Activated CD8-positive, alpha-beta memory T cell treated with anti-CD3 and anti-CD28 coated beads for 48 hours (primary cell): ENCODE measurements around the gene MSTO1.
"Not testable (repeated sequence)": the region's sequence is repeated elsewhere in the genome, so short reads cannot be mapped to it uniquely, and the experiment has no call there.

Experiments used
- DNase-seq, 3 experiments: peaks; one replicate each; pipeline ENCODE4 v3.0.0-alpha.2; 2020; ENCODE audit warnings: low read depth in 2 of 3, low spot score in 2 of 3

MSTO1 gene

DNA sequence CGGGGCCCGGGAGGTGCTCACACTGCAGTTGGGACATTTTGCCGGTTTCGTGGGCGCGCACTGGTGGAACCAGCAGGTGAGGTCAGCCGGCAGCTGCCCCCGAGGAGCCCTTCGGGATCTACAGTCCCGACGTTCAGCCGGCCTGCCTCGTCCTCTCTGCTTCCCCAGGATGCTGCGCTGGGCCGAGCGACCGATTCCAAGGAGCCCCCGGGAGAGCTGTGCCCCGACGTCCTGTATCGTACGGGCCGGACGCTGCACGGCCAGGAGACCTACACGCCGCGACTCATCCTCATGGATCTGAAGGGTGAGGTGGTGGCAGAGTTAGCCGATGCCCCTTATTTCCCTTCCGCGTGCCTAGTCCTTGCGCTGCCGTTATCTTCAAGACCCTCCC is 234 bp downstream of the MSTO1 start:
- not testable (repeated sequence) for DNase-seq

DNA sequence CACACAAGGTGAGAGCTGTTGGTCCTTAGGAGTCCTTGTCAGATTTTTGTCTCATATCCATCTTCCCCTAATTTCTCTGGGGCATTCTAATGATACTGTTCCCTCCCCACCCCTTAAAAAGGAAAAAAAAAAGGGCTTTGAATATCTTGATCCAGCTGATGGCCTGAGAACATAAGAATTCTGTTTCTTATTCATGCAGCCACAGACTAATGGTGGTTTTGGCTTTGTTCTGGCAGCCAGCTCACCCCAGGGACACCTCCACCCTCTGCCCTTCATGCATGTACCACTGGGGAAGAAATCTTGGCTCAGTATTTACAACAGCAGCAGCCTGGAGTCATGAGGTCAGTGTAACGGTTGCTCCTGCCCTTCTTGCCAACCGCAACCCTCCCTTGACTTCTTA is 3.2 kb downstream of the MSTO1 start:
- DNase-seq: not testable (repeated sequence)

DNA sequence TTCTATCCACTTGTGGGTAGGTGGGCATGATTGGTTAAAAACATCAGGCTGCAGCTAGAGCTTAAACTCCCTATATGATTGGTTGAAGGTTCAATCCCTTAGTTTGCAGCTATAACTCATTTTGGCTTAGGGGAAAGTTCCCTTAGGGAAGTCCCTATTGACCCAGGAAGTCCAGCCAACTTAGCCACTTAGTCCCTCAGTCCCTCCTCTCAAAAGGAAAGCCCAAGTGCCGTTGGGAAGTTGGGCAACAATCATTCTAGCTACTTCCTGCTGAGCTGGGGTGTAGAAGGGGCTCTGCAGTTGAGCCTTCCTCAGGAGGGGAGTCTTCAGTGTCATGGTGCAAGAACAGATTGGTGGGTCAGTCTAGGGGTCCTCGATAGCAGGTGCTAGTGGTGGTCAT is 12.2 kb downstream of the MSTO1 start:
- no peak for DNase-seq

DNA sequence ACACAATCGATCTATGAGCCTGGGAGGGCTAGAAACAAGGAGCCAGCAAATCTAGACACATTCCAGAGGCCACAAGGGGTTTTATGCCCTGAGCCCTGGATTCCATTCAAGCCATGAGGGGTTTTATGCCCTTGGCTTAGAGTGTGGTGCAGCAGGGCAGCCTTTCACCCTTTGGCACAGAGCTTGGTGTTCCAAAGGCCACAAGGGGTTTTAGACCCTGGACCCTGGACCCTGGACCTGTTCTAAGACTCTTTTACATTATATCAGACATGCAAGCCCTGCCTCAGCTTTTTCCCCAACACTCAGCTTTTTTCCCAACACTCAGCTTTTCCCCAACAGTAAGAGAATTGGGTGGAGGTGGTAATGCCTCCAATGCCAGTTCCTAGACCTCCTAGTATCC is 13.3 kb downstream of the MSTO1 start:
- no peak for DNase-seq

DNA sequence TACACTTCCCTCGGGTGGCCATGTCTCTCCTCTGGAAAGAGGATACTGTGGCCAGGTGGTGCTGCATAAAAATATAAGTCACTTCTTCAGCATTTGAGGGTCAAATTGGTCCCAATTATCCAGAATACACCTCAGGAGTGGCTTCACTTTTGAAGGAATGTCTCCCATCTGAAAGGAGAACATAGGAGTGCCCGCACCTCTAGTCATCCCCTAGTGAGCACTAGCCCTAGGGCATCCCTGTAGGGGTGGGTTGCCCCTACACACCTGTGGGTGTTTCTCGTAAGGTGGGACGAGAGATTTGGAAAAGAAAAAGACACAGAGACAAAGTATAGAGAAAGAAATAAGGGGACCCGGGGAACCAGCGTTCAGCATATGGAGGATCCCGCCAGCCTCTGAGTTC is 16.4 kb downstream of the MSTO1 start:
- DNase-seq: not testable (repeated sequence)

DNA sequence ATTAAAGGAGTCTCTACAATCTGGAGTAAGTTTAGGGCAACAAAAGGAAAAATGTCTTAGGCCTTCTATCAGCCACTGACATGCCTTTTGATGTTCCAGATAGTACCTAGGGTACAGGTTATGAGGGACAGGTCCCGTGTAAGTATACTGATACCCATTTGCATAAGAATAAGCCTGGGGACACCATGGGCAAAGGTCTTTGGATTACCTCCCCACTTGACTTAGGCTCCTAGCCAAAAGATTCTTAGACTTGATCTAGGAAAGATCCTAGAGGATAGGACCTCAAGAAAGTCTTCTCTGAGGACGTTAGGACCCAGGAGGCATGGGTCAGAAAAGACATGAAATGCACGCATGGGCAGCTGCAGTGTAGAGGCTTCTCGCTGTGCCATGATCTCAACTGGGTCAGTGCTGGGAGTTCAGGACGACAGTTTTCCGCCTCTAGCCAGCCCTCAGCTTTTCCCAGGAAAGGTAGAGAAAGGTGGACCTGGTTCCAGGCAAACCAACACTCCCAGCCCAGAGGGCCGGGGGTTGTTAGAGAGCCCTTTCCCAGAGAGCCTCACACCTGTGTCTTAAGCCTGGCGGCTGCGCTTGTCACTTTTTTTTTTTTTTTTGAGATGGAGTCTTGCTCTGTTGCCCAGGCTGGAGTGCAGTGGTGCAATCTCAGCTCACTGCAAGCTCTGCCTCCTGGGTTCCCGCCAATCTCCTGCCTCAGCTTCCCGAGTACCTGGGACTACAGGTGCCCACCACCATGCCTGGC is 26.6 kb downstream of the MSTO1 start:
- DNase-seq: no peak

DNA sequence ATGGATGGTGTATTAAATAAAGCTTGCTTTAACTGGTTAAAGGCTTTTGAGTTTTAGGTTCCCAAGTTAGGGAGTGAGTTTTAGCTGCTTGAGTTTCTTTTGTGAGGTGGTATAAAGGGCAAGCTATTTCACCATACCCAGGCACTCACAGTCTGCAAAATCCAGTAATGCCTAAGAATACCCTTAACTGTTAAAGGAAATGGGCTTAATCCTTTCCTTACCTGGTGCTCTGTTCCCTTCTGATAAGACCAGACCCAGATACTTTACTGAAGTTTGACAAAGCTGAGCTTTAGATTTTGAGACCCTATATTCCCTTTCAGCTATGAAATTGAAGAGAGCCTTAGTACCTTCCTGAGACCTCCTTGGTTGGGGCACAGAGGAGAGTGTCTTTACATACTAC is 30.3 kb downstream of the MSTO1 start:
- no peak for DNase-seq

DNA sequence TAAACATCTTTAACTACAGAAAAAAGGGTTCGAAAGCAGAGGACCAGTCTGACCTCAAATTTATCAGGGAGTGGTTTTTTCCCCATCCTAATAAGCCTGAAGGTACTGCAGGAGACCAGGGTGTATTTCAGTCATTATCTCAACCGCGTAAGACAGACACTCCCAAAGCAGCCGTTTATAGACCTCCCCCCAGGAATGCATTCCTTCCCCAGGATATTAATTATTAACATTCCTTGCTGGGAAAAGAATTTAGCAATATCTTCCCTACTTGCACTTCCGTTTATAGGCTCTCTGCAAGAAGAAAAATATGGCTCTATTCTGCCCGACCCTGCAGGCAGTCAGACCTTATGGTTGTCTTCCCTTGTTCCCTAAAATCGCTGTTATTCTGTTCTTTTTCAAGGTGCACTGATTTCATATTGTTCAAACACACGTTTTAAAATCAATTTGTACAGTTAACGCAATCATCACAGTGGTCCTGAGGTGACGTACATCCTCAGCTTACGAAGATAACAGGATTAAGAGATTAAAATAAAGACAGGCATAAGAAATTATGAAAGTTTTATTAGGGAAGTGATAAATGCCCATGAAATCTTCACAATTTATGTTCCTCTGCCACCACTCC is 32.7 kb downstream of the MSTO1 start:
- not testable (repeated sequence) for DNase-seq

DNA sequence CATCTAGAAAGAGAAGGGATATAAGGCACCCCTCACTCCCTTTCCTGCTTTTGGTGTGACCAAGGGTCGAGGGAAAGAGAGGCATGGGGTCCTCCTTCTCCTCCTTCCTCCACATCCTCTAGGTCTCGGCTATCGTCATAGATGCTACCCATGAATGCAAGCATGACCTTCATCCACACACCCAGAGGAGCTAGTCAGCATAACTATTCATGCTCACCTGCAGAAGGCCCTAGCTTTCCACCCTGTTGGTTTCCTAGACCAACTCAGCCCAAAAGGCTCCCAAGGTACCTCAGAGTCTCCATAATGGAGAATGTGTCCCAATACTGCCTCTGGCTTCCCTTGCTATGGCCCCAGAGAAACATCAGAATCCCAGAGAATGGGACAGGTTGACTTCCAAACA is 33.2 kb downstream of the MSTO1 start:
- no peak for DNase-seq

DNA sequence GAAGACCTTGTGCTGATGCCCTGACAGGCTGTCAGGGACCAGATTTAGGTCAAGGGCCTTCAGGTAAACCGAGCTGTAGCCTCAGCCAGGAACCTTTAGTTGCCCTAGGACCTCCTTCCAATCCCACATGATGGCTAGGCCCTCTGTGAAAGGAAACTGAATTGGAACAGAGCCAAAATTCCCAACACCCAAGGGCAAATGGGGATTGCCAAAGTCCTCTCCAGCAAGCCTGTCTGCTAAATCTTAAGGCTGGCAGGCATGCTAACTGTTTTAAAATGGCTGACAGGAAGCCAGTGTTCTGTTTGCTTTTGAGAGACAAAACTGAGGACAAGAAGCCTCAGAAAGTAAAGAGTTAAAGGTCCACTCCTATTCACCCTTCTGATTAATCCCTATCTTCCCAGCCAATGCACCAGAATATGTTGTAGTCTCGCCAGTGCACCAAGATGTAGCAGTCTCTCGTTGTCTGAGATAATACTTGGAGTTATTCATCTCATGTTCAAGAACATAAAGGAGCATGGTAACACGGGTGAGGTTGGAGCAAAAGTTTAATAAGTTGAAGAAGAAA is 35.1 kb downstream of the MSTO1 start:
- DNase-seq: no peak

DNA sequence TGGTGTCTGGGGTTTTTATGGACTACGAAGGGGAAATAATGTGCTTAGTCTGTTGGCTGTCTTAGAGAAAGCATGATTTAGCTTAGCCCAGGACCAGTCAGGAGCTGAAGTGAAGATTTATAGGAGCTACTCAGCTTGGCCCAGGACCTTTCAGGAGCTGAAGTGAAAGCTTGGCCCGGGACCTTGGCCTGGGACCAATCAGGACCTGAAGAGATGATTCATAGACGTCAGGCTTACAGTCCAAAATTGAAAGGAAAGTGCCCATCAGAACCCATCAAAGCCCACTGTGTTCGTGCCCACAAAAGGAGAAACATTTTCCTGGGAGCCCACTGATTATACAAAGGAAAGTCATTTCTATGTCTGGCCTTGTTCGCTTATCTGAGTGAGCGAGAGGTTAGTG is 35.6 kb downstream of the MSTO1 start:
- DNase-seq: no peak

DNA sequence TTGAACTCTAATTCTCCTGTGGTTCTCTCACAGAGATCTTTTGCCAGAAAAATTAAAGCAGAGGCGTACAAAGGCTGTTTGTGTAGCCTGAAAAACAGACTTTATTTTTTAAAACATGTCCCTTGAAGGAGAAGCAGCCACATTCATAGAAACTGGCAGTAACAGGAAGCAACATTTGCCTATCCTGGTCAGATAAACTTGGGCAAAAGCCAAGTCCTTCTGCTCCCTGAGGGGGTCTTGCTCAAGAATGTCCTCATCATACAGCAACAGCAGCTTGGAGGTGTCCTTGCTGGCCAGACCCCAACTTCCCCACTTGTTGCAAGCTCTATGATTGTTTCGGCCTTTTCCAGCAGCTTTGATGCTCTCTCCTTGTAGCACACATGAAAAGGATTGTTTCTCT is 36.3 kb downstream of the MSTO1 start:
- no peak for DNase-seq

DNA sequence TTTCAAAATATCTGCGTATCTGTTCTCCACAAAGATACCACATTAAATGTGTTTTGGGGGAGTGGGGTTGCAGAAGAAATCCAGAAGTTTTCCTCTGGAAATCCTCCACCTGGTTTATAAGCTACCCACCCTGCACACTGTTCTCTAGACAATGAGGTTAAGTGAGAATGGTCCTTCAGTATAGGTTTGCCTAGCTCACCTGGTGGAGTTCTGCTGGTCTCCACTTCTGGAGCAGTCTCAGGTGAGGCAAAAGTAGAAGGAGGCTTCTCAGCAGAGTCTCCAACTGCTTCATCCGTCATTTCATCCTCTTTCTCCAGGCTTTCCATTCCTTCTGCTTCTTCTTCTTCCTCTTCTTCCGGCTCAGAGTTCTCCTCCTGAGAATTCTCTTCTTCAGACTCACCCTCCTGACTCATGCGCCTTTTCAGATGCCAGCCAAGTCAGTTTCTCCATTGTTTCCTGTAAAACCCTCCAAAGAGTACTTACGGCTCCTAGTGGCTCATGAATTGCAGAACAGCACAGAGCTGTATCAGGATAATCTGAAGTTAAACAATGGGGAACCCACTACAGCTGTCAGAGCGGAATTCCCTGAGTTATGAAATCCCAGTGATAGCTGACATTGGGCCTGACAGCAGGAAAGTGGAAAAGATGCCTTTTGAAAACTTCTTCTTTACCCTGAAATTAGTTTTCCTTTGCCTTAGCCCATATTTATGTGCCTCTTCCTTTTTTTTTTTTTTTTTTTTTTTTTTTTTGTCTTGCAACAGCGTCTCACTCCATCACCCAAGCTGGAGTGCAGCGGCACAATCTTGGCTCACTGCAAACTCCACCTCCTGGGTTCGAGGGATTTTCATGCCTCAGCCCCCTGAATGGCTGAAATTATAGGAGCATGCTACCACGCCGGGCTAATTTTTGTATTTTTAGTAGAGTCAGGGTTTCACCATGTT is 38.5 kb downstream of the MSTO1 start:
- no peak for DNase-seq

DNA sequence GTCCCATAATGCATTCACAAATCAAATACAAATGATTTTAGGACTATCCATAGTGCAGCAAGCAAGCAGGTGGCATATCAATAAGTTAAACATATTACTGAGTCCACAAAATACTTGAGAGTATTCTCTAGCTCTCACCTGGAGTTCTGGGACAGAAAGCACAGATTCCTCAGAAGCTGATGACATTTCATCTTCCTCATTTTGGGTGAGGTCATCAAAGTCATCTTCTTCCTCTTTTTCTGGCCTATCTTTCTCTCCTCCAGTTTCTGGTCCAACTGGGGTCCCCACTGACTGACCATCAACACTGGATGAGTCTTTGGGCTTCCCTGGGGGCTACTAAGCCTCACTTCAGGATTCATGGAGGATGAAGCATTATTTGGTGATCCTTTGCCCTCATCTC is 39.7 kb downstream of the MSTO1 start:
- DNase-seq: no peak

DNA sequence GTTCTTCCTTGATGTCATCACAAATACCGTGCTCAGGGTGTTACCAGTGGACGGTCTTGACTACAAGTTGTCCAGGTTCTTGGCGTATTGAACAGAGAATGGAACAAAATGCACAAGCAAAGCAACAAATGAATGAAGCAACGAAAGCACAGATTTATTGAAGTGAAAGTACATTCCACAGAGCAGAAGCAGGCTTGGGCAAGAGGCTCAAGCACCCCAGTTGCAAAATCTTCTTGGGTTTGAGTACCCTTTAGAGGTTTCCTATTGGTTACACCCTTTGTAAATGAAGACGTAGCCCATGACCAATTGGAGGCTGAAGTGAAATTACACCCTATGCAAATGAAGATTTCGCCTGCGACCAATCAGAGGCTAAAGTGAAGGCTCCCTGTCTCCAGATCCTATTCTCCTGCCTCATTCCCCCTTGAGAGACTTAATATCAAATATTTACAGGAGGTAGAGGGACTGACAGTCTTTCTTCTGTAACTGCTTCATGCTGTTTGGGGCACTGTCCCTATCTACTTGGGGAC is 40.3 kb downstream of the MSTO1 start:
- no peak for DNase-seq

DNA sequence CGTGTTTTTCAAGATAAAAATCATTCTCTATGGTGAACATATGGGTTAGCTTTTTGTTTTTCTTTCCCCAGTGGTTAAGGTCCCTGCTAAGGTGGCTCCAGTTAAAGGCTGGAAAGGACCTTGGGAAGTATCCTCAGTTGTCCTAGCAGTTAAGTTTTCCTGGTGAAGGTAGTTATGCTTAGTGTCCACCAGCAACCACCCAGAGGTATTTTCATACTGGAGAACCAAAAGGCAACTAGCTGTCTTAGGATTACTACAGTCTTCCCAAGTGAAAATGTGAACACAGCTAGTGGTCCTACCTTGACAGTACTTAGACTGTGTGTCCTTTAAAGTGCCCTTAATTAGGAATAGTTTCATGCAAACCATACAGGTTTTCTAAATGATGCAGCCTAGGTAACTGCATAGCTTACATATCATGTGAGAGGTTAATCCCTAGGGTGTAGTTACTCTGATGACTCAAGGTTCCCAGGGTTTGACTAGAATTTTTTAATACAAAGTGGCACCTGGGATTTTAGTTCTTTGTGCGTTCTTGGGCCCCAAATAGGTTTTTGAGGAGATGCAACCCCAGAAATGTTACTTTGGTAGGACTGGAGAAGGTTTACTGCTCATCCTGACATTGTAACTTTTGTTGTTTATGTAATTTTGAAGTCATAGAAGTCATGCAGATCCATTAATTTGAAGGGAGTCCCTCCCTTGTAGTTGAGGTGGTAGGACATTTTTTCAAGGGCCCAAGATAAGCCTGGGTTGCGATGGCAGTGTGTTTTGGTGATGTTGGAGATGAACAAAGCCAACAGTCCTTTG is 42.0 kb downstream of the MSTO1 start:
- DNase-seq: no peak

DNA sequence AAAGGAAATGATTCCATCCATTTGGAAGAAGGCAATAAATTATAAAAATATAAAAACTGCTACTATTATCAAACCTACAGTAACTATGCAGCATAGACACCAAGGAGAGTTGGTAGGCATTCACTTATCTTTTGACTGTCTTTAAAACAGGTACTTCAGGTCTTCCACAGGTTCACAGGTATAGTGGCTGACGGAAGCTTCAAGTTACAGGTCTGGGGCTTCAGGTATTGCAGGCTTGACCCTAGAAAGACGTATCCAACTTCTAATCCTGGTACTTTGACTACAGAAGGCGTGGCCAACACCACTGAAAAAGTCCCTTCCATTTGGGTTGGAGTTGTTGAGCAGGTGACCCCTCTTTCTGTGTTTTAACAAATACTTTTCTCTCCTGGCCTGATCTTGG is 42.9 kb downstream of the MSTO1 start:
- DNase-seq: no peak

DNA sequence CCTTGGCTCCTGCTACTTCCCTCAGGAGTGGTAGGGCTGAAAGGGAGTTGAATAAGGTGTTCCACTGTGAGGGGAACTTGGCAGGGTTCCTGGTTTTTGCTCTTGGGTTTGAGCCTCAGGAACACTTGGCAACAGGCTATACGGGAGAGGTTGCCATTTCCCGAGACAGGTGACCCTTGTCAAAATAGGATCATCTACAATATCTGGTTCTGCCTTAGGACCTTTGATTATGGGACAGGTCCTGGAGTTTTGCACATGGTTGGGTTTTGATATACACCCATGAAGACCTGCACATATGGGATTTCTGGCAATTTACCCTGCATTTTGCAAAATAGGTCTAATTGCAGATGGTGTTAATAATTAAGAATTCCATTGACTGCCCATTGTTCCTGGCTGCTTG is 47.4 kb downstream of the MSTO1 start:
- no peak for DNase-seq

DNA sequence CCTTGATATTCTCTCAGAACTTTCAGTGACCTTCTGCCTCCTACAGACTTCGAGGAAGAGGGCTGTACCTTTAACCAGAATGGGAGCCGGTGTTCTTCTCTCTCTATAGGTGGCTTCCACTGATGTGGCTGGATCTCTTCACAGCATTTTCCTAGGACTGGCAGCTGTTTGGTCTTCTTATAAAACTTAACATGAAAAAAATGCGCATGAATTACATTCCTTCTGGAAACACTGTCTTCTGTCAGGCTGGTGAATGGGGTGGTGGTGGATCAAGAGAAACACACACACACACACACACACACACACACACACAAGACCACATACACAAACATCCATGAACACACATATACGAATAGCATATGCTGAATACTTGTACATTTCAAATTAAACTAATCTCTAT is 51.2 kb downstream of the MSTO1 start:
- not testable (repeated sequence) for DNase-seq
